ENCODE measurements around the gene NMT1.

DNA sequence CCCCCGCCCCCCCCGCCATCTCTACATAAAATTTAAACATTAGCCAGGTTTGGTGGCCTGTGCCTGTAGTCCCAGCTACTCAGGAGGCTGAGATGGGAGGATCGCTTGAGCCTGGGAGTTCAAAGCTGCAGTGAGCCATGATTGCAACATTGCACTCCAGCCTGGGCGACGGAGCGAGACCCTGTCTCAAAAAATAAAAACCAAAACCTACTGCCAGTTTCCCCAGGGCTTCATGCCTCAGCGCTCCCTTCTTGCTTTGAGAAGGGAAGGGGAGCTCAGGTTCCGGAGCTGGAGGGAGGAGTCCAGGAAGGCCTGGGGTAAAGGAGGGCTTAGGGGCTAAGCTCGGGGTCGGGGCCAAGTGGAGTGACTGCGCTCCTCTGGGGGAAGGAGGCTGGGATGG is 50.7 kb downstream of the NMT1 start:
- TF ChIP-seq GATA2 (IDR thresholded peaks at IDR 0.05; ENCODE audit: low read depth, low read length) (no peak), GATA3 (IDR thresholded peaks at IDR 0.05; ENCODE audit: low read depth, low read length) (no peak)

Data from SH-SY5Y (cell line).